K562 (cell line): ENCODE results near the gene ING1.

Experiments
- ATF1 ChIP-seq, 2 experiments: fragments of 450-650 bp in 1 of 2; IDR thresholded peaks; 2 replicates each; pipeline ENCODE4 v1.6.1; 2016; ENCODE audit warnings: missing compliant biosample characterization in 1 of 2, missing genetic modification characterization in 1 of 2
- CBX5 ChIP-seq: IDR thresholded peaks from 2 replicates; pipeline ENCODE4 v1.6.1; 2014; ENCODE audit warnings: low read depth, borderline replicate concordance
- CHD4 ChIP-seq: fragments of 200-600 bp; sonication (generic); IDR thresholded peaks from 3 replicates; pipeline ENCODE4 v1.6.1; 2012; ENCODE audit warnings: low read depth, mild to moderate bottlenecking, mixed read lengths, low read length, inconsistent platforms; ENCODE audit not compliant: insufficient read depth, insufficient replicate concordance, poor library complexity, severe bottlenecking
- FOXP1 ChIP-seq: sonication (generic); formaldehyde crosslinking; IDR thresholded peaks from 2 replicates; pipeline ENCODE4 v1.8.0; 2022; ENCODE audit warnings: mild to moderate bottlenecking, missing genetic modification reagents
- JUND ChIP-seq, 2 experiments: IDR thresholded peaks; 2 replicates in 1 of 2; 3 replicates in 1 of 2; pipeline ENCODE4 v1.6.1; 2011; ENCODE audit warnings: borderline replicate concordance in 2 of 2, low read depth in 2 of 2, low read length in 2 of 2, improper control_type of control experiment in 1 of 2, missing biosample characterization in 1 of 2, missing genetic modification characterization in 1 of 2, missing genetic modification reagents in 1 of 2
- SPI1 ChIP-seq: IDR thresholded peaks from 2 replicates; pipeline ENCODE4 v1.6.1; 2011; ENCODE audit warnings: low read depth, low read length, control low read depth, borderline replicate concordance
- TF ChIP-seq, protein P1 (sequence below), 3 experiments: IDR thresholded peaks in 2 of 3; conservative IDR thresholded peaks in 1 of 3; 2 replicates each; pipeline ENCODE4 v1.5.1; 2011 to 2012; ENCODE audit warnings: low read length in 3 of 3, mild to moderate bottlenecking in 3 of 3, control low read depth in 2 of 3, improper control_type of control experiment in 1 of 3, inconsistent platforms in 1 of 3, low read depth in 1 of 3, mixed read lengths in 1 of 3, moderate library complexity in 1 of 3; ENCODE audit not compliant: insufficient read depth in 2 of 3

DNA sequence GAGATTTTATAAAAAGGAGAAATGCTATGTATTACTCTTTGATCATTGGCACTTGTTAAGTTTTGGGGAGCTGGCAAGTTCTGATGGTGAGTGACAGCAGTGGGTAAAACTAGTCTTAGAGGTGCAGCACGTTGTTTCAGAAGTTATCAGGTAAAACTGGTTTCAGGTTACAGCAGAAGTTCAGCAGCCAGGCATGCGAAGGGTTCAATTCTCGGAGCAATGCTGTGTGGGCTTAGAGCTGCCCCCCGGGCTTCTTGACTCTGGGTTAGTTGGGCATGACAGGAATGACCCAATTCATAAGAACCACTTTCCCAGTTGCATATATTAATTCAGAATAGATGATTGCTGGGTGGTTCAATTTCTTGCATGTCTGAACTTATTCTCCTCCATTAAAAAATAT lies 34.8 kb downstream of the ING1 start:
- no peak for TF ChIP-seq CBX5
- no peak for TF ChIP-seq FOXP1
- no peak for TF ChIP-seq CHD4
- no peak for TF ChIP-seq SPI1
- no peak for TF ChIP-seq ATF1 (CRISPR knock-in tag; IDR thresholded peaks at IDR 0.05)
- TF ChIP-seq ATF1 (tag; IDR thresholded peaks at IDR 0.05) = no peak
- no peak for TF ChIP-seq JUND (IDR thresholded peaks at IDR 0.05; ENCODE audit: borderline replicate concordance, low read depth, low read length)
- TF ChIP-seq JUND (tag; IDR thresholded peaks at IDR 0.05; ENCODE audit: borderline replicate concordance, low read depth, low read length) = no peak
- TF ChIP-seq, protein P1, sequence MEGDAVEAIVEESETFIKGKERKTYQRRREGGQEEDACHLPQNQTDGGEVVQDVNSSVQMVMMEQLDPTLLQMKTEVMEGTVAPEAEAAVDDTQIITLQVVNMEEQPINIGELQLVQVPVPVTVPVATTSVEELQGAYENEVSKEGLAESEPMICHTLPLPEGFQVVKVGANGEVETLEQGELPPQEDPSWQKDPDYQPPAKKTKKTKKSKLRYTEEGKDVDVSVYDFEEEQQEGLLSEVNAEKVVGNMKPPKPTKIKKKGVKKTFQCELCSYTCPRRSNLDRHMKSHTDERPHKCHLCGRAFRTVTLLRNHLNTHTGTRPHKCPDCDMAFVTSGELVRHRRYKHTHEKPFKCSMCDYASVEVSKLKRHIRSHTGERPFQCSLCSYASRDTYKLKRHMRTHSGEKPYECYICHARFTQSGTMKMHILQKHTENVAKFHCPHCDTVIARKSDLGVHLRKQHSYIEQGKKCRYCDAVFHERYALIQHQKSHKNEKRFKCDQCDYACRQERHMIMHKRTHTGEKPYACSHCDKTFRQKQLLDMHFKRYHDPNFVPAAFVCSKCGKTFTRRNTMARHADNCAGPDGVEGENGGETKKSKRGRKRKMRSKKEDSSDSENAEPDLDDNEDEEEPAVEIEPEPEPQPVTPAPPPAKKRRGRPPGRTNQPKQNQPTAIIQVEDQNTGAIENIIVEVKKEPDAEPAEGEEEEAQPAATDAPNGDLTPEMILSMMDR (IDR thresholded peaks at IDR 0.05 in 2 of 3, conservative IDR thresholded peaks at IDR 0.05 in 1 of 3; ENCODE audit: insufficient read depth in 2 of 3, low read depth in 1 of 3, low read length in 3 of 3) = no peak
